Neural progenitor cell (in vitro differentiated cells): ENCODE measurements around the gene PPP1R13L. TPM values are rescaled to one million over a fixed set of nuclear protein-coding genes. Genes with fewer than 3 reads are reported as not detected.

Experiments
- DNase-seq: peaks from one replicate; pipeline ENCODE4 v3.0.0-alpha.2; 2016; ENCODE audit warnings: low spot score
- H2AFZ ChIP-seq: fragments of 200-600 bp; sonication (generic); replicated peaks from 2 replicates; pipeline ENCODE4 v1.6.1; 2016; ENCODE audit warnings: antibody characterized with exemption
- H3F3A ChIP-seq: fragments of 200-600 bp; sonication (generic); 2 replicates; pipeline ENCODE4 v1.6.1; 2016; ENCODE audit warnings: antibody characterized with exemption, low read depth
- H3K27ac ChIP-seq: fragments of 200-600 bp; sonication (generic); 2 replicates; pipeline ENCODE4 v1.5.1; 2016; ENCODE audit warnings: mild to moderate bottlenecking
- H3K27me3 ChIP-seq: fragments of 200-600 bp; sonication (generic); 2 replicates; pipeline ENCODE4 v1.6.1; 2016; ENCODE audit warnings: mild to moderate bottlenecking, moderate library complexity
- H3K36me3 ChIP-seq: fragments of 200-600 bp; sonication (generic); 2 replicates; pipeline ENCODE4 v1.5.1; 2016
- H3K4me1 ChIP-seq: fragments of 200-600 bp; sonication (generic); 2 replicates; pipeline ENCODE4 v1.6.1; 2016; ENCODE audit warnings: mixed run types
- H3K4me2 ChIP-seq: fragments of 200-600 bp; sonication (generic); 2 replicates; pipeline ENCODE4 v1.6.1; 2016
- H3K4me3 ChIP-seq: fragments of 200-600 bp; sonication (generic); 2 replicates; pipeline ENCODE4 v1.5.1; 2016
- H3K79me2 ChIP-seq: fragments of 200-600 bp; sonication (generic); 2 replicates; pipeline ENCODE4 v1.6.1; 2016; ENCODE audit warnings: low read depth
- H3K9ac ChIP-seq: fragments of 200-600 bp; sonication (generic); 2 replicates; pipeline ENCODE4 v1.6.1; 2016
- H3K9me3 ChIP-seq: fragments of 200-600 bp; sonication (generic); 2 replicates; pipeline ENCODE4 v1.5.1; 2016; ENCODE audit warnings: low read depth
- H4K20me1 ChIP-seq: fragments of 200-600 bp; sonication (generic); 2 replicates; pipeline ENCODE4 v1.6.1; 2016; ENCODE audit warnings: low read depth
- H3K27ac Mint-ChIP-seq: 3 replicates; pipeline ENCODE4 v1.8.0; 2021; ENCODE audit warnings: mixed read lengths
- H3K27me3 Mint-ChIP-seq: 2 replicates; pipeline ENCODE4 v1.8.0; 2022; ENCODE audit warnings: low read depth, mild to moderate bottlenecking, inconsistent platforms, moderate library complexity, mixed read lengths; ENCODE audit not compliant: insufficient read depth
- H3K36me3 Mint-ChIP-seq: 3 replicates; pipeline ENCODE4 v1.8.0; 2021; ENCODE audit warnings: mixed read lengths
- H3K4me1 Mint-ChIP-seq: 3 replicates; pipeline ENCODE4 v1.8.0; 2021; ENCODE audit warnings: mixed read lengths
- H3K4me3 Mint-ChIP-seq: 3 replicates; pipeline ENCODE4 v1.8.0; 2021; ENCODE audit warnings: mild to moderate bottlenecking, moderate library complexity, mixed read lengths
- H3K9me3 Mint-ChIP-seq: 3 replicates; pipeline ENCODE4 v1.8.0; 2020; ENCODE audit warnings: mixed read lengths
- EZH2 ChIP-seq: fragments of 200-600 bp; sonication (generic); IDR thresholded peaks from 2 replicates; pipeline ENCODE4 v1.6.1; 2017; ENCODE audit warnings: antibody characterized with exemption, mild to moderate bottlenecking, moderate library complexity
- EZH2phosphoT487 ChIP-seq: fragments of 200-600 bp; sonication (generic); IDR thresholded peaks from 2 replicates; pipeline ENCODE4 v1.6.1; 2017; ENCODE audit warnings: antibody characterized with exemption
- total RNA-seq: library from RNA; depleted of rRNA; stranded (reverse); fragments of >200 nt; gene quantifications from 2 replicates; pipeline ENCODE4 v1.2.3, GENCODE V29; 2015; ENCODE audit warnings: low replicate concordance
- TF ChIP-seq, protein P1 (sequence below): fragments of 200-600 bp; sonication (generic); IDR thresholded peaks from 2 replicates; pipeline ENCODE4 v1.5.1; 2017; ENCODE audit warnings: antibody characterized with exemption, mild to moderate bottlenecking

Gene PPP1R13L
- total RNA-seq, 1 donor from 2014 or later, result 2.9 TPM

- Mint-ChIP-seq H3K4me3 (no peak overlapping the region), H3K4me1 (peaks cover 6% of the 10 kb centered on the region), H3K27me3 (peaks cover 16% of the 10 kb centered on the region), H3K9me3 (no peaks in the 10 kb centered on the region), H3K36me3 (no peaks in the 10 kb centered on the region), H3K27ac (no peak overlapping the region)
- TF ChIP-seq, protein P1, sequence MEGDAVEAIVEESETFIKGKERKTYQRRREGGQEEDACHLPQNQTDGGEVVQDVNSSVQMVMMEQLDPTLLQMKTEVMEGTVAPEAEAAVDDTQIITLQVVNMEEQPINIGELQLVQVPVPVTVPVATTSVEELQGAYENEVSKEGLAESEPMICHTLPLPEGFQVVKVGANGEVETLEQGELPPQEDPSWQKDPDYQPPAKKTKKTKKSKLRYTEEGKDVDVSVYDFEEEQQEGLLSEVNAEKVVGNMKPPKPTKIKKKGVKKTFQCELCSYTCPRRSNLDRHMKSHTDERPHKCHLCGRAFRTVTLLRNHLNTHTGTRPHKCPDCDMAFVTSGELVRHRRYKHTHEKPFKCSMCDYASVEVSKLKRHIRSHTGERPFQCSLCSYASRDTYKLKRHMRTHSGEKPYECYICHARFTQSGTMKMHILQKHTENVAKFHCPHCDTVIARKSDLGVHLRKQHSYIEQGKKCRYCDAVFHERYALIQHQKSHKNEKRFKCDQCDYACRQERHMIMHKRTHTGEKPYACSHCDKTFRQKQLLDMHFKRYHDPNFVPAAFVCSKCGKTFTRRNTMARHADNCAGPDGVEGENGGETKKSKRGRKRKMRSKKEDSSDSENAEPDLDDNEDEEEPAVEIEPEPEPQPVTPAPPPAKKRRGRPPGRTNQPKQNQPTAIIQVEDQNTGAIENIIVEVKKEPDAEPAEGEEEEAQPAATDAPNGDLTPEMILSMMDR, result no peak
- TF ChIP-seq EZH2phosphoT487, result peak; percentile 30
- peak; percentile 31 for TF ChIP-seq EZH2
- no peaks in the 10 kb centered on the region for H3K36me3 ChIP-seq
- peak overlapping the region; percentile 47 for H3K4me3 ChIP-seq
- H3K79me2 ChIP-seq, result no peaks in the 10 kb centered on the region
- no peak overlapping the region for H3K9ac ChIP-seq
- peak; percentile 18 for DNase-seq
- no peak overlapping the region for H3K27ac ChIP-seq
- H3K9me3 ChIP-seq, result no peaks in the 10 kb centered on the region
- peaks cover 54% of the 10 kb centered on the region for H3K27me3 ChIP-seq
- peaks cover 9% of the 10 kb centered on the region for H4K20me1 ChIP-seq
- no peak overlapping the region for H2AFZ ChIP-seq
- H3K4me1 ChIP-seq, result no peaks in the 10 kb centered on the region
- H3K4me2 ChIP-seq, result peak overlapping the region; percentile 81
- H3F3A ChIP-seq, result peaks cover 9% of the 10 kb centered on the region
Observed at GRCh38 chr19:45340899-45341453, 63.9 kb downstream of the PPP1R13L start.

DNA sequence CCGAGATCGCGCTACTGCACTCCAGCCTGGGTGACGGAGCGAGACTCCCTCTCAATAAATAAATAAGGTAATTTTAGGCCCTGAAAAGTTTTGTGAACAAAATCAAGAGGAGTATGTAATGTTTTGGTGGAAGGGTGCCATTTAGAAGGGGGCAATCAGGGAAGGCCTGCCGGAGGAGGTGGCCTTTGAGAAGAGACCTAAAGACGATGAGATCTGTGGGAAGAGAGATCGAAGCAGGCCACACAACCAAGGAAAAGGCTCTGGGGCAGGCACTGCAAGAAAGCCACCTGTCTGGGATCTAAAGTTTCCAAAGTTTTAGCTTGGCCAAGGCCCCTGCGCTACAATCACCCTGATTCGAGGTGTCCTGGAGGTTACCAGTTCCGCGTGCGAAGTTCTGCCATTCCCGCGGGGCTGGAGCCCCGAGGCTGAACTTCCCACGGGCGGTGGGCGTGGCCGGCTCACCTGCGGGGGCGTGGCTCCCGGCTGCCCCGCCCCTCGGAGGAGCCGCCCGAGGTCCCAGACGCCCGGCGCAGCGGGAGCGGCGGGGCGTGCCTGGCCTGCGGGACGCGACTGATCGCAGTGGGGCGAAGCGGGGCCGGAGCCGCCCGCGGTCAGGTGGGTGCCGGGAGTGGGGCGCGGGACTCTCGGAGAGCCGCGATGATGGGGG is 64.5 kb downstream of the PPP1R13L start, which contains the start of gene KLC3:
Gene KLC3 (plus strand): TSS at position 519 of the 667 bp plus-strand sequence. CDS start 4,792 bp downstream, outside the sequence.
- peaks cover 53% of the 10 kb centered on the region for H3K27me3 ChIP-seq
- TF ChIP-seq, protein P1, result no peak
- TF ChIP-seq EZH2, result peak; percentile 46
- TF ChIP-seq EZH2phosphoT487, result peak; percentile 13
- no peaks in the 10 kb centered on the region for H3K9me3 ChIP-seq
- peak within 1 kb of the TSS; percentile 81 for H3K4me2 ChIP-seq
- H3K27ac ChIP-seq, result no peak within 1 kb of the TSS
- H3K4me3 Mint-ChIP-seq, result peak within 1 kb of the TSS; percentile 73
- peaks cover 9% of the 10 kb centered on the region for H4K20me1 ChIP-seq
- no peaks in the 10 kb centered on the region for H3K9me3 Mint-ChIP-seq
- H3K27me3 Mint-ChIP-seq, result peaks cover 16% of the 10 kb centered on the region
- no peaks in the 10 kb centered on the region for H3K4me1 ChIP-seq
- DNase-seq, result peak; percentile 76
- H3K36me3 ChIP-seq, result no peaks in the 10 kb centered on the region
- H3K4me1 Mint-ChIP-seq, result peaks cover 6% of the 10 kb centered on the region
- H3K27ac Mint-ChIP-seq, result no peak within 1 kb of the TSS
- H3F3A ChIP-seq, result peaks cover 9% of the 10 kb centered on the region
- H3K9ac ChIP-seq, result no peak within 1 kb of the TSS
- peak within 1 kb of the TSS; percentile 47 for H3K4me3 ChIP-seq
- no peaks in the 10 kb centered on the region for H3K79me2 ChIP-seq
- H2AFZ ChIP-seq, result no peak within 1 kb of the TSS
- H3K36me3 Mint-ChIP-seq, result no peaks in the 10 kb centered on the region

GRCh38 chr19:45339629-45340028 is 65.2 kb downstream of the PPP1R13L start:
- H3K27ac Mint-ChIP-seq, result no peak overlapping the region
- no peaks in the 10 kb centered on the region for H3K9me3 Mint-ChIP-seq
- H3K9ac ChIP-seq, result no peak overlapping the region
- H3K36me3 ChIP-seq, result no peaks in the 10 kb centered on the region
- H3F3A ChIP-seq, result peaks cover 9% of the 10 kb centered on the region
- H3K27ac ChIP-seq, result no peak overlapping the region
- no peaks in the 10 kb centered on the region for H3K9me3 ChIP-seq
- no peak overlapping the region for H2AFZ ChIP-seq
- H3K4me1 ChIP-seq, result no peaks in the 10 kb centered on the region
- no peaks in the 10 kb centered on the region for H3K79me2 ChIP-seq
- H3K36me3 Mint-ChIP-seq, result no peaks in the 10 kb centered on the region
- peaks cover 13% of the 10 kb centered on the region for H3K27me3 Mint-ChIP-seq
- DNase-seq, result no peak
- peaks cover 9% of the 10 kb centered on the region for H4K20me1 ChIP-seq
- TF ChIP-seq, protein P1, result no peak
- TF ChIP-seq EZH2phosphoT487 (no peak), EZH2 (no peak)
- H3K4me3 Mint-ChIP-seq, result no peak overlapping the region
- peaks cover 53% of the 10 kb centered on the region for H3K27me3 ChIP-seq
- H3K4me1 Mint-ChIP-seq, result peaks cover 6% of the 10 kb centered on the region
- no peak overlapping the region for H3K4me3 ChIP-seq
- H3K4me2 ChIP-seq, result no peak overlapping the region
